ENCODE data around the gene FADS6. TPM values are rescaled to one million over a fixed set of nuclear protein-coding genes. Genes with fewer than 3 reads are reported as not detected.

Gene FADS6
- total and polyA plus RNA-seq, 2 experiments from 2014 or later = 0.42 to 0.73 TPM

- TF ChIP-seq ZNF462 (CRISPR knock-in tag; IDR thresholded peaks at IDR 0.05) = no peak
- TF ChIP-seq ZNF331 (CRISPR knock-in tag; IDR thresholded peaks at IDR 0.05; ENCODE audit: low read depth) = no peak
- no peak for TF ChIP-seq CREB1 (CRISPR knock-in tag; IDR thresholded peaks at IDR 0.05; ENCODE audit: low read depth)
These were observed 8.1 kb upstream of the FADS6 start (continued) for GRCh38 chr17:74901353-74902135.

- Histone ChIP-seq H2AFZ (no peak overlapping the region), H3K4me2 (no peak overlapping the region), H3K36me3 (ENCODE audit: insufficient read depth) (no peaks in the 10 kb centered on the region), H3K4me3 (no peak overlapping the region), H3K4me1 (ENCODE audit: insufficient read depth) (no peaks in the 10 kb centered on the region; the same call in 1 of the 2 replicates), H3K27ac (ENCODE audit: low read depth) (no peak overlapping the region), H3K9me2 (ENCODE audit: insufficient read depth) (no peaks in the 10 kb centered on the region), H3F3A (replicated peaks; ENCODE audit: low read depth) (no peaks in the 10 kb centered on the region), H3K79me2 (replicated peaks; ENCODE audit: insufficient read depth) (no peaks in the 10 kb centered on the region), H3K27me3 (ENCODE audit: insufficient read depth) (peaks cover 22% of the 10 kb centered on the region), H4K20me1 (replicated peaks; ENCODE audit: insufficient read depth) (no peaks in the 10 kb centered on the region)
- Mint-ChIP-seq H3K9me3 (no peaks in the 10 kb centered on the region), H3K36me3 (ENCODE audit: low read depth) (no peaks in the 10 kb centered on the region), H3K27ac (no peak overlapping the region), H3K4me1 (peaks cover 4% of the 10 kb centered on the region; the same call in 1 of the 3 replicates), H3K4me3 (no peak overlapping the region), H3K27me3 (ENCODE audit: insufficient read depth, low read depth, poor library complexity) (peaks cover 14% of the 10 kb centered on the region)
- ATAC-seq (no peak), DNase-seq (ENCODE audit: low spot score) (no peak)
- no peak for TF ChIP-seq NANOG (IDR thresholded peaks at IDR 0.05; ENCODE audit: borderline replicate concordance)
- no peak for TF ChIP-seq ZNF114 (CRISPR knock-in tag; IDR thresholded peaks at IDR 0.05)
- no peak for TF ChIP-seq JUNB (IDR thresholded peaks at IDR 0.05; ENCODE audit: unreplicated experiment)
- TF ChIP-seq STAT1 (IDR thresholded peaks at IDR 0.05; ENCODE audit: unreplicated experiment) = no peak
- TF ChIP-seq ZNF331 (CRISPR knock-in tag; IDR thresholded peaks at IDR 0.05; ENCODE audit: low read depth) = no peak
- no peak for TF ChIP-seq EZH2 (IDR thresholded peaks at IDR 0.05; ENCODE audit: low read depth, unreplicated experiment)
- no peak for TF ChIP-seq ZNF462 (CRISPR knock-in tag; IDR thresholded peaks at IDR 0.05)
These were observed 6.8 kb upstream of the FADS6 start for GRCh38 chr17:74900208-74900607.

Measured in GM23338 (cell line).